HG03342 (cell line): ENCODE results near the gene TRIM63.

Experiments
- ATAC-seq: cut with Tn5 transposase; IDR thresholded peaks from one replicate; pipeline ENCODE4 v1.9.1; 2021; ENCODE audit warnings: mild to moderate bottlenecking, moderate library complexity; ENCODE audit not compliant: unreplicated experiment

The TRIM63 gene

DNA sequence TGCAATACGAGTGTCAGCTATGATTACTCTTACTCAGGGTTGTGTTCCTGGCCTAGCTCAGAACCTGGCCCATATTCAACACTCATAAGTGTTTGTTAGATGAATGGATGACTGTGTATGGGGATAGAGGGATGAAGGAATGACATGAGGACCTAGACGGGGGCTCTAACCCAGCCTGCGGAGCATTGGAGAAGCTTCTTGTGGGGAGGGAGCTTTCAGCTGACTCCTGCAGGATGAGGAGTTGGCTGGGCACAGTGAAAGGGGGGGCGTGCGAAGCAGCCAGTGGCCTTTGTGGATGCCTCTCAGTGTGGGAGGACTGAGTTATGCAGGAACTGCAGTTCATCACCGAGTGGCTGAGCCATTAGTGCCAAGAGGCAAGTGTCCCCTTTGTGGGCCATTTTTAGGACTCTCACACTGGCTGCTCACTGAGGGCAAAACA, 47.1 kb downstream of the TRIM63 start:
- no peak for ATAC-seq

- ATAC-seq: no peak
Observed at GRCh38 chr1:26019641-26020315, 47.7 kb downstream of the TRIM63 start.

DNA sequence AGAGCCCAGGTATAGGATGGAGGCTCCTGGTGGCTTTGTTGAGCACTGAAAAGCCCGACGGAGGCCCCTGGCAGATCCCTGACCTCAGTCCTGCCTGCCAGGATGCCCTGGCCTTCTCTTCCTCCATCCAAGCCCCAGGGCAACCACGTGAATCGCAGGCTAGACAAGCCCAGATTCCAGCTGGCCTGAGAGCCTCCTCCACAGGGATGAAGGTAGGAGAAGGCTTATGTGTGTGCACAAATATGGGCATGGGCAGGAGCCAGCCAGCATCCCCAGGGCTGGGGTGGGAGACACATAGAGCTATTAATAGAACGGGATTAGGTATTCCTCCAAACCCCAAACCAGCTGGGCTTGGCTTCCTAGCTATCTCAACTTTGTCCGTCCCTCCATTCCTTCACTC, 49.8 kb downstream of the TRIM63 start:
- ATAC-seq: no peak

GRCh38 chr1:26016953-26017545, 50.4 kb downstream of the TRIM63 start:
- ATAC-seq: no peak

DNA sequence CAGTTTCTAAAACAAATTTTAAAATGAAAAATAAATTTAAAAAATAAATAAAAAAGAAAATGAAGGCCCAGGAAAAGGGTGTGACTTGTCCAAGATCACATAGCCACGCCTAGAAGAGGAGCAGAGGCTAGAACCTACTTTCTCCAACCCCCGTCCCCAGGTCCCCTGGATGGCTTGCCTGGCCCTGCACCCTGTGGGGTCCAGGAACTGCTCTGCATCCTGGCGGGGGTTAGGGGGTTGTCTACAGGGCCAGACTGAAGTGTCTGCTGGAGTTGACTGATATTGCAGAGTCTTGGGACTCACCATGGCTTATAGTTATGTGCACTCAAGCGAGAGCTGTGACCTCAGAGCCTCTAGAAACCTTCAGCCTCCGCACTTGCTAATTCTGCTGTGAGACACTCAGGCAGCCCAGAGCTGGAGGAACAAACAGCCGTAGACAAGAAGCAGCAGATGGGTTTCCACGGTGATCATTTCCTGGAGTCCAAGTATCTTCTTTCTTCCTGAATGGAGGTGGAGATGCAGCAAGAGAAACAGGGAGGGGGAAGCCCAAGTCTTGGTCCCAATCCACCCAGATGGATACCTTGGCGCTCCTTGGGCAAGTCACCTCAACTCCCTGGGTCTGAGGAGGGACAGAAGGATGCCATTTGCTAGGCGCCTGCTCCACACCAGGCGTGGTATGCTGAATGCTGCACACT, 51.0 kb downstream of the TRIM63 start:
- ATAC-seq: no peak

DNA sequence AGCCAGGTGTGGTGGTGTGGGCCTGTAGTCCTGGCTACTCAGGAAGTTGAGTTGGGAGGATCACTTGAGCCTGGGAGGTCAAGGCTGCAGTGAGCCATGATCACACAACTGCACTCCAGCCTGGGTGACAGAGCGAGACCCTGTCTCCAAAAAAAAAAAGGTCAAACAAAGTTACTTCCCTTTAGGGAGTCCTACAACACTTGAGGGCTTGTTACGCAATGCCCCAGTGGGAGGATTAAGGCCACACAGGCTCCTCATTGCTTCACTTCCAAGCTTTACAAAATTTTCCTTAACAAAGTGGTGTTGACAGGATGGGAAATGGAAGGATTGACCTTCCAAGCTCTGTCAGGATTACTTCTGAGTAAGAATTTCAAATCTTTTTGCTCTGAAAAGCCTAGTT, 52.1 kb downstream of the TRIM63 start:
- ATAC-seq: no peak

DNA sequence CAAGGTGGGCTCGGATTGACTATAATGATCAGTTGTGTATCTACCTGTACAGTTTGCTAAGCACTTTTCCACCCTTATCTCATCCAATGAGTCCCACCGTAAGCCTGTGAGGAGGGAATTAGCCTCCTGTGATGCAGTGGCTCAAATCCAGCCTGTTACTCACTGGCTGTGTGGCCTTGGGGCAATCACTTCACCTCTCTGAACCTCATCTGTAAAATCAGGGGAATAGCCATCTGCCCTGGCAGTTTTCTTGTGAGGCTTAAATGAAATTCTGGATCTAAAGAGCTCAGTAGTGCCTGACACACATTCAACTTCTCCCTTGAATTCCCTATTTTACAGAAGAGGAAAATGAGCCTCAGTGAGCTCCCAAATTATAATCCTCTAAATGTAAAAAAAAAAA, 53.3 kb downstream of the TRIM63 start:
- ATAC-seq: no peak

- ATAC-seq: no peak
Observed at GRCh38 chr1:26012864-26013263, 54.6 kb downstream of the TRIM63 start.

- ATAC-seq: no peak
Observed at GRCh38 chr1:26010825-26011224, 56.6 kb downstream of the TRIM63 start.

- no peak for ATAC-seq
Observed at GRCh38 chr1:26009796-26010447, 57.5 kb downstream of the TRIM63 start.

GRCh38 chr1:26006710-26007109, 60.7 kb downstream of the TRIM63 start:
- ATAC-seq: no peak

GRCh38 chr1:26005434-26006105, 61.9 kb downstream of the TRIM63 start:
- no peak for ATAC-seq

GRCh38 chr1:26003756-26004155, 63.7 kb downstream of the TRIM63 start:
- ATAC-seq: no peak

- no peak for ATAC-seq
Observed at GRCh38 chr1:26003262-26003661, 64.2 kb downstream of the TRIM63 start.
